Measurements from ENCODE around the gene SAMD4A.

DNA sequence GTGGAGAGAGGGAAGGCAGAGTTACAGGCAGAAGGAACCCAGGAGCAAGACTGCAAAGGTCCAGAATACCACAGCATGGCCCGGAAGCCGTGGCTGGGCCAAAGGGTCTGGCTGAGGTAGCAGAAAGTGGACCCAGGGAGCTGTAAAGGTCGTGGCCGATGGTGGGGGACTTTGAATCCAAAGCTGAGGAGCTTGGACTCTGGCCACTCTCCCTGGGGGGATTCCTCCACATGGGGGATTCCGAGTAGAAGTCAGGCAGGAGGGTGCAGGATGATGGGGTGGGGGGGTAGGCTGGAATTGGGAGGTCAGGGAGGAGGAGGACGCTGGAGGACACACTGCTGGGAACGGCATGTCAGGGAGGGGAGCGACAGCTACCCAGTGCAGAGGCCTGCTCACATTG is 210.5 kb downstream of the SAMD4A start:
- TF ChIP-seq, protein P1, sequence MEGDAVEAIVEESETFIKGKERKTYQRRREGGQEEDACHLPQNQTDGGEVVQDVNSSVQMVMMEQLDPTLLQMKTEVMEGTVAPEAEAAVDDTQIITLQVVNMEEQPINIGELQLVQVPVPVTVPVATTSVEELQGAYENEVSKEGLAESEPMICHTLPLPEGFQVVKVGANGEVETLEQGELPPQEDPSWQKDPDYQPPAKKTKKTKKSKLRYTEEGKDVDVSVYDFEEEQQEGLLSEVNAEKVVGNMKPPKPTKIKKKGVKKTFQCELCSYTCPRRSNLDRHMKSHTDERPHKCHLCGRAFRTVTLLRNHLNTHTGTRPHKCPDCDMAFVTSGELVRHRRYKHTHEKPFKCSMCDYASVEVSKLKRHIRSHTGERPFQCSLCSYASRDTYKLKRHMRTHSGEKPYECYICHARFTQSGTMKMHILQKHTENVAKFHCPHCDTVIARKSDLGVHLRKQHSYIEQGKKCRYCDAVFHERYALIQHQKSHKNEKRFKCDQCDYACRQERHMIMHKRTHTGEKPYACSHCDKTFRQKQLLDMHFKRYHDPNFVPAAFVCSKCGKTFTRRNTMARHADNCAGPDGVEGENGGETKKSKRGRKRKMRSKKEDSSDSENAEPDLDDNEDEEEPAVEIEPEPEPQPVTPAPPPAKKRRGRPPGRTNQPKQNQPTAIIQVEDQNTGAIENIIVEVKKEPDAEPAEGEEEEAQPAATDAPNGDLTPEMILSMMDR (conservative IDR thresholded peaks at IDR 0.05; ENCODE audit: low read length): no peak
- TF ChIP-seq EZH2phosphoT487 (IDR thresholded peaks at IDR 0.05; ENCODE audit: borderline replicate concordance, low read depth, low read length): no peak
